Caki2 (cell line): ENCODE data around the gene LSM12. TPM values are rescaled to one million over a fixed set of nuclear protein-coding genes. Genes with fewer than 3 reads are reported as not detected.
"Not testable (repeated sequence)": the region's sequence is repeated elsewhere in the genome, so short reads cannot be mapped to it uniquely, and the experiment has no call there.

Experiments used
- DNase-seq: peaks from one replicate; pipeline ENCODE4 v3.0.0-alpha.2; 2015; ENCODE audit warnings: low read depth
- in situ Hi-C: cut with HindIII; loops from 2 replicates; pipeline ENCODE4 v1.10.0; 2016; ENCODE audit warnings: low sequenced_read_pairs, low pct_unique_long_range_greater_than_20kb, mixed read lengths
- total RNA-seq: library from RNA; depleted of rRNA; stranded (reverse); fragments of >200 nt; shearing (Covaris generic); gene quantifications from 2 replicates; pipeline ENCODE4 v1.2.3, GENCODE V29; 2014; ENCODE audit warnings: low replicate concordance

LSM12 gene
- total RNA-seq, 1 experiment from 2014 or later = 77.9 TPM

DNA sequence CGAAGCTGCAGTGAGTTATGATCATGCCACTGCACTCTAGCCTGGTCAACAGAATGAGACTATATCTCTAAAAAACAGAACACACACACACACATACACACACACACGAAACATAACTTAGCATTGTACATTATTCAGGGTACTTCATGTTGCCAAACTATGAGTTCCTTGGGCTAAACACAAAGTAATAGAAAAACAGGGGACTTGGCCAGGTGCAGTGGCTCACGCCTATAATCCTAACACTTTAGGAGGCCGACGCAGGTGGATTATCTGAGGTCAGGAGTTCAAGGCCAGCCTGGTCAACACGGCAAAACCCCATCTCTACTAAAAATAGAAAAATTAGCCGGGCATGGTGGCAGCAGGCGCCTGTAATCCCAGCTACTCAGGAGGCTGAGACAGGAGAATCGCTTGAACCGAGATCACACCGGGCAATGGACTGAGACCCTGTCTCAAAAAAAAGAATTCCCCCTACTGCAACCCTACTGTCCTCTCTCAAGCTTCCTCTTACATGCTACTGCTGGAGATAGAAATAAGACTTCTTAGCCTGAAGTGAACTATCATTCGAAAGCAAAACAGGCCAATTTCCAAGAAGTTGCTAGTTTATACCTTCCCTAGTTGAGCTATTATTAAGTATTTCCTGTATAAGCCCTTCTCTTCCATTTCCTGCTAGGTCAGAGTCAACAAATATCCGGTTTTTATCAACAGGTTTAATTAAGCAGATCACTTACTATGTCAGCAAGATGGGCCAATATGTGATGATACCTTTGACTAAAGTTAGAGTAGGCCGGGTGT lies 7.2 kb downstream of the LSM12 start:
- in situ Hi-C loops = no loop called here
- no peak for DNase-seq

- in situ Hi-C loops = no loop called here
- no peak for DNase-seq
Observed at GRCh38 chr17:44053125-44053872, 13.2 kb downstream of the LSM12 start.

DNA sequence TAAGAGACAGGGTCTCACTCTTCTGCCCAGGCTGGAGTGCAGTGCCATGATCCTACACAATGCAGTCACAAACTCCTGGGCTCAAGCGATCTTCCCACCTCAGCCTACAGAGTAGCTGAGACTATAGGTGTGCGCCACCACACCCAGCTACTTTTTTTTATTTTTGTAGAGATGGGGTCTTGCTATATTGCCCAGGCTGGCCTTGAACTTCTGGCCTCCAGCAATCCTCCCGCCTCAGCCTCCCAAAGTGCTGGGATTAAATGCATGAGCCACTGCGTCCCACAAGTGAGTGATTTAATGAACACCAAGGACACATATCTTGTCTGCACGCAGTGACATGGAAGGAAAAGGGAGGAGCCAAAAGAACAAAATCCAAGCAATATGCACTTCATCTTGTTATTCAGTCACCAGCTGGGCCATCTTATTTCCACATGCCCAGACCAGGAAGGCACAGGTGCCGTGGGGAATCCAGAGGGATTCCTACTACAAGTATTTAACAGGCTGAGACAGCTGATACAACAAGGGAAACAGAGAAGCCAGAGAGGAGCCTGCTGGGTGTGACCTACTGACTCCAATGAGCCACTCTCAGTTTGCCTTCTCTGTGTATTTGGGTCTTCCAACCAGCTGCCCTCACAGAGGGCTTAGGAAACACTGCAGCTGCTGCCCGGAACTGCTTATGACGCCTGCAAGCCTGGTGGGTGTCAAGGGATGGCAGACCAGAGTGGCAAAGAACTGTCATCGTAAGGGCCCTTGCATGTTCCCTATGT lies 17.0 kb downstream of the LSM12 start:
- in situ Hi-C loops = no loop called here
- DNase-seq = no peak

DNA sequence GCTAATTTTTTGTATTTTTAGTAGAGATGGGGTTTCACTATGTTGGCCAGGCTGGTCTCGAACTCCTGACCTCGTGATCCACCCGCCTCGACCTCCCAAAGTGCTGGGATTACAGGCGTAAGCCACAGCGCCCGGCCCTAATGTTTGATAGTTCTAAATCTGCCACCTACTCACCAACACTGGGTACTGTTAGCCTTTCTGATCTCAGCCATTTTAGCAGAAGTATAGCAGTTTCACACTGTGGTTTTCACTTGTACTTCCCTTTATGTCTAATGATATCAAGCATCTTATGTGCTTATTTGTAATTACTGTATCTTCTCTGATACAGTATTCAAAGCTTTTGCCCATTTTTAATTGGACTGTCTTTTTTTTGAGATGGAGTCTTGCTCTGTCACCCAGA lies 19.6 kb downstream of the LSM12 start:
- DNase-seq, in situ Hi-C loops: not testable (repeated sequence)

DNA sequence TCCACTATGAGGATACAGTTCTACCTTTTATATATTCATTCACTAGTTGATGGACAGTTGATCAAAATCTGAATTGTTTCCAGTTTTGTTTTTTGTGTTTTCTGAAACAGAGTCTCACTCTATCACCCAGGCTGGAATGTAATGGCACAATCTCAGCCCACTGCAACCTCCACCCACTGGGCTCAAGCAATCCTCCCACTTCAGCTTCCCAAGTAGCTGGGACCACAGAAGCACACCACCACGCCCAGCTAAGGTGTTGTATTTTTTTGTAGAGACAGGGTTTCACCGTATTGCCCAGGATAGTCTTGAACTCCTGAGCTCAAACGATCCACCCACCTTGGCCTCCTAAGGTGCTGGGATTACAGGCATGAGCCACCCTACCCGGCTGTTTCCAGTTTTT lies 21.0 kb downstream of the LSM12 start:
- no peak for DNase-seq
- in situ Hi-C loops = no loop called here

- DNase-seq = no peak
- in situ Hi-C loops = no loop called here
Observed at GRCh38 chr17:44044071-44044470, 22.4 kb downstream of the LSM12 start.

- DNase-seq = no peak
- in situ Hi-C loops = no loop called here
Observed at GRCh38 chr17:44043272-44043696, 23.2 kb downstream of the LSM12 start.

- in situ Hi-C loops = no loop called here
- no peak for DNase-seq
Observed at GRCh38 chr17:44039829-44040635, 26.4 kb downstream of the LSM12 start.

GRCh38 chr17:44038604-44039011 lies 27.9 kb downstream of the LSM12 start:
- DNase-seq = no peak
- in situ Hi-C loops = no loop called here

DNA sequence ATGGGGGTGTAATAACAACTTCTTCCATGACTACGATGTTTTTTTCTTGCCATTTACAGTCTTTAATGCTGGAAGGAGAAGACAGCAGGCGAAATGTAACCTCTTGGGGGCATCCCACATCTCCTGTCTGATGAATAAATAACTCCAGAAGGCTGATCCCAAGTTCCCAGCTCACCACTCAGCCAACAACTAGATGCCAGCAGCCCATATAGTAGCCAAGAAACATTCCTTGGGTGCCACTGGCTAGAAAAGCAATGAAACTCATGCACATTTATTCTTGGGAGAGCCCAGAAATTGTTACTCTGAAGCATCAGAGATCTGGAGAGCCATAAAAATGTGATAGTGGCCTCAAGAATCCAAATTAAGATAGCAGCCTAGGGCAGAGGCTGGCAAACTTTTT lies 29.0 kb downstream of the LSM12 start:
- in situ Hi-C loops = no loop called here
- no peak for DNase-seq

- DNase-seq, in situ Hi-C loops: not testable (repeated sequence)
Observed at GRCh38 chr17:44034688-44035087, 31.8 kb downstream of the LSM12 start.

DNA sequence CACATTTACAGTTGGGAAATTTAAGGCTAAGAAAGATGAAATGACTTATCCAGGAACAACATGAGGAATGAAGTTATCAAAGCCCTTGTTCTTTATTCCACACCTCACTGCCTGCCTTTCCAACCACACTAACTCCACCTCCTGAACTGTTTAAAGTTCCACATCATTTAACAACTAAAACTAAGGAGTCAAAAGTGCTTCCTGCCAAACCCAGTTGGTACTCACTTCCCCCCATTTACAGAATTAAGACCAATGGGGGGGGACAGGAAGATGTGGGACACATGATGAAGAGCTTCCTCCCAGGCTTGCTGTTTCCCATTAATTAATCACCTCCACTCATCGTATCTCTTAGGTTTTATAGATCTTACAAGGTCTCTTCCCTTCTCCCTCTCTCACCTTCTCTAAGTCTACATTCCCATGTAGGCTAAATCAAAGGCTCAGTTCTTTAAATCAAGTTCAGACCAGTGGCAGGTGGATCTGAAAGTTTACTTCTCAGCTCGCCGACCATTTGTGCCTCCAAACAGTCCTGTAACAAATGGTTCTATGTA lies 32.5 kb downstream of the LSM12 start:
- DNase-seq = peak; percentile 68
- in situ Hi-C loops = no loop called here

- DNase-seq = no peak
- in situ Hi-C loops = no loop called here
Observed at GRCh38 chr17:44030482-44030881, 36.0 kb downstream of the LSM12 start.

DNA sequence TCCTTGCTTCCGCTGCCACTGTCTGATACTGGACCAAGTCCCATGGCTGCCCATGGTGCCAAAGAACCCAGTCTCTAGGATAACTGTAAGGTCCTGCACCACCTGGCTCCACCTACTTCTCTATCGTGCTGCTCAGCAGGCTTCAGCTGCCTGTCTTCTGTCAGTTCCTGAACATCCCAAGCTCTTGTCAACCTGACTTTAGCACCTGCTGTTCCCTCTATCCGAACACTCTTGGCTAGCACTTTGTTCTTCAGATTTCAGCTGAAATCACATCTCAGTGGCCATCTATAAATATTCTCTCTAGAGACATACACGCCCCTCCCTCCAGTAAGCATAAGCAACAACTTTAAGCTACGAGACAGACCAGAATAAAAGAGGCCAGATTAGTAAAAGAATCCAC lies 36.7 kb downstream of the LSM12 start:
- in situ Hi-C loops = no loop called here
- DNase-seq = no peak

DNA sequence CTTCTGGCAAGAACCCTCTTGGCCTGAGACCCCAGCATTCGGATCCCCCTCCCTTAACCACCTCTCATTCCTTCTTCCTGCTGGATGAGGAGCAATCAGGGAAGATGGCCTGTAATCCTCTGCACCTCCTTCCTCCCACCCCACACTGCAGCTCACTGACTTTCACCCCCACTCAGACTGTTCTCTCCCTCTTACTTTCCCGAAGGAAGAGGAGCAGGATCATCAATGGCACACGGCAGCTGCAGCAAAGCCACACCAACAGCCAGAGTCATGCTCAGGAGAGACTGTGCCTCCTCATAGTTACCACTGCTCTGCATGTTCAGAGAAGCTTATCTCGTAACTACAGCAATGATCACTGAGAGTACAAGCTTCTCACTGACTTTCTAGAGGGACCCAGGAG lies 41.6 kb downstream of the LSM12 start:
- in situ Hi-C loops = no loop called here
- DNase-seq = no peak

DNA sequence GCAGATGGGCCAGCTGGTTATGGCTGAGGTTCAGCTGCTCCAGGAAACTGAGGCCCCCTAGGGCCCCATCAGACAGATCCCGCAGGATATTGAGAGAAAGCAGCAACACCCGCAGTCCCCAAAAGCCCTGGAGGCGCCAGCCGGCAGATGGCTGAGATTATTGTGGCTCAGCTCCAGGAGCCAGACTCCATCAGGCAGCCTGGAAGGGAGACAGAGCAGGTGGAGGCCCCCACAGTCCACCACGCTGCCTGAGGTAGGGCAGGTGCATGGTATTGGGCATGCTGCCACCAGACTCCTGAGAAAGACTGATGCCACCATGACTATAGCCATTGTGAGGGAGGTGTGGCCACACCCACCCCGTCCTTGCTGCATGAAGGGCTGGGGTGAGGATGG lies 42.2 kb downstream of the LSM12 start:
- DNase-seq = no peak
- in situ Hi-C loops = no loop called here

DNA sequence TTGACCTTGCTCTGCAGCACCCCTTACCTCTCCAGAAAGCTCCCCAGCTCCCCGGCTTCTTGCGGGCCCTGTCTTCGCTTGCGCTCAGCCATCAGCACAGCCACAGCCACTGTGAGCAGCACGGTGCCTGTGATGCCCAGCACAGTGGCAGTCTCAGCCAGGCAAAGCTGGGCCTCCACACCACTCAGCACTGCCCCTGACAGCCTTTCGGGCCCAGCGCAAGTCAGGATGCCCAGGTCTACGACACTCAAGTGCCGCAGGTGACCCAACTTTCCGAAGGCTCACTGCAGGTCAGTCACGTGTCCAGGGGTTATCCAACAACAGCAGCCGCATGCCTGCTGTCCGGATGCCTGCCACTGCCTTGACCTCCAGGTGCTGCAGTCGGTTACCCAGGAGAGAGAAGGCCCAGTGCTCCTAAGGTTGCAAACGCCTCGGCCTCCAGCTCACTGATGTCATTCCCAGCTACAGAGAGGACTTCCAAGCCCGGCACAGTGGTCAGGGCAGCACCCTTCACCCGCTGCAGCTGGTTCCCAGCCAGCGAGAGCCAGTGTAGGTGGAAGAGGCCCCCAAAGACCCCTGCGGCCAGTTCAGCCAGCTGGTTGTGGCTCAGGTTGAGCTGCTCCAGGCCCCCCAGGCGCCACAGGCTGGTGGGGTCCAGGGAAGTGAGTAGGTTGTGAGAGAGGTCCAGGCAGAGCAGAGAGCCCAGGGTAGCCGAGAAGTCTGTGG lies 42.8 kb downstream of the LSM12 start:
- in situ Hi-C loops = no loop called here
- DNase-seq = no peak
